Activated B cell treated with CpG ODN at 0.5 μM for 24 hours (primary cell): ENCODE data around the gene DLX4. TPM values are rescaled to one million over a fixed set of nuclear protein-coding genes. Genes with fewer than 3 reads are reported as not detected.

Experiments
- ATAC-seq: fragments of 200-7000 bp; cut with Tn5 transposase; one replicate; pipeline ENCODE4 v1.10.0; 2021; ENCODE audit warnings: low read depth, mild to moderate bottlenecking, moderate library complexity
- CTCF ChIA-PET: fragments of 350-600 bp; sonication (Branson Sonifier 250); formaldehyde crosslinking; loops from one replicate; lab custom pipeline; 2021; ENCODE audit warnings: antibody characterized with exemption; lab: Charles Lee
- POLR2A ChIA-PET: fragments of 350-600 bp; sonication (Branson Sonifier 250); formaldehyde crosslinking; loops from one replicate; lab custom pipeline; 2021; ENCODE audit warnings: antibody characterized with exemption; lab: Charles Lee
- DNase-seq: peaks from one replicate; pipeline ENCODE4 v3.0.0; 2022
- H3K27ac Mint-ChIP-seq: one replicate; pipeline ENCODE4 v1.8.0; 2020; ENCODE audit warnings: mixed read lengths
- H3K27me3 Mint-ChIP-seq: one replicate; pipeline ENCODE4 v1.8.0; 2021; ENCODE audit warnings: mixed read lengths
- H3K36me3 Mint-ChIP-seq: one replicate; pipeline ENCODE4 v1.8.0; 2021; ENCODE audit warnings: low read depth, mixed read lengths
- H3K4me1 Mint-ChIP-seq: one replicate; pipeline ENCODE4 v1.8.0; 2021; ENCODE audit warnings: mixed read lengths
- H3K4me3 Mint-ChIP-seq: one replicate; pipeline ENCODE4 v1.8.0; 2020; ENCODE audit warnings: mild to moderate bottlenecking, mixed read lengths
- H3K9me3 Mint-ChIP-seq: one replicate; pipeline ENCODE4 v1.8.0; 2020; ENCODE audit warnings: mixed read lengths
- CTCF ChIP-seq: fragments of 200-600 bp; IDR thresholded peaks from one replicate; pipeline ENCODE4 v1.8.0; 2022; ENCODE audit warnings: antibody characterized with exemption, mild to moderate bottlenecking
- intact Hi-C: fragments of 100-400 bp; cut with micrococcal nuclease; formaldehyde crosslinking; loops from one replicate; pipeline ENCODE4 v1.15.1; 2024
- total RNA-seq: library from RNA; stranded (reverse); gene quantifications from 2 replicates; pipeline ENCODE4 v1.2.3, GENCODE V29; 2022

Gene DLX4
- total RNA-seq, 1 donor from 2014 or later, result 0.42 TPM

- H3K9me3 Mint-ChIP-seq, result no peaks in the 10 kb centered on the region
- ATAC-seq, result no peak
- intact Hi-C loops, result no loop called here
- POLR2A ChIA-PET, result no interaction called here
- H3K27me3 Mint-ChIP-seq, result peaks cover 63% of the 10 kb centered on the region
- no peak overlapping the region for H3K27ac Mint-ChIP-seq
- no peak for TF ChIP-seq CTCF
- no peak overlapping the region for H3K4me3 Mint-ChIP-seq
- no peaks in the 10 kb centered on the region for H3K36me3 Mint-ChIP-seq
- CTCF ChIA-PET, result interaction anchor here (1.3 kb wide), 1 partner anchor 9 kb away, joined by 5 read pairs; no protein-coding TSS in a partner anchor
- peaks cover 13% of the 10 kb centered on the region for H3K4me1 Mint-ChIP-seq
- DNase-seq, result no peak
Observed at GRCh38 chr17:49989518-49989880, 20.5 kb downstream of the DLX4 start.

GRCh38 chr17:49990331-49990730 lies 21.3 kb downstream of the DLX4 start:
- ChIA-PET POLR2A (no interaction called here), CTCF (interaction anchor here (0.7 to 1.3 kb wide), 2 partner anchors 8 to 107 kb away, joined by 3 to 5 read pairs; no protein-coding TSS in a partner anchor)
- Mint-ChIP-seq H3K27me3 (peaks cover 65% of the 10 kb centered on the region), H3K27ac (no peak overlapping the region), H3K4me3 (no peak overlapping the region), H3K36me3 (no peaks in the 10 kb centered on the region), H3K4me1 (peaks cover 20% of the 10 kb centered on the region), H3K9me3 (no peaks in the 10 kb centered on the region)
- TF ChIP-seq CTCF, result no peak
- intact Hi-C loops, result no loop called here
- no peak for ATAC-seq
- no peak for DNase-seq

- H3K9me3 Mint-ChIP-seq, result no peaks in the 10 kb centered on the region
- intact Hi-C loops, result no loop called here
- no peak overlapping the region for H3K4me3 Mint-ChIP-seq
- no peak for TF ChIP-seq CTCF
- H3K36me3 Mint-ChIP-seq, result no peaks in the 10 kb centered on the region
- ChIA-PET POLR2A (no interaction called here), CTCF (no interaction called here)
- H3K27me3 Mint-ChIP-seq, result peaks cover 69% of the 10 kb centered on the region
- no peak for ATAC-seq
- peaks cover 23% of the 10 kb centered on the region for H3K4me1 Mint-ChIP-seq
- DNase-seq, result no peak
- no peak overlapping the region for H3K27ac Mint-ChIP-seq
Observed at GRCh38 chr17:49990921-49991320, 21.9 kb downstream of the DLX4 start.

- ChIA-PET CTCF (no interaction called here), POLR2A (no interaction called here)
- DNase-seq, result no peak
- no peak overlapping the region for H3K27ac Mint-ChIP-seq
- TF ChIP-seq CTCF, result no peak
- H3K27me3 Mint-ChIP-seq, result peaks cover 73% of the 10 kb centered on the region
- H3K9me3 Mint-ChIP-seq, result no peaks in the 10 kb centered on the region
- no peaks in the 10 kb centered on the region for H3K36me3 Mint-ChIP-seq
- ATAC-seq, result no peak
- peaks cover 27% of the 10 kb centered on the region for H3K4me1 Mint-ChIP-seq
- intact Hi-C loops, result no loop called here
- H3K4me3 Mint-ChIP-seq, result no peak overlapping the region
Observed at GRCh38 chr17:49991409-49991808, 22.4 kb downstream of the DLX4 start.

- H3K27me3 Mint-ChIP-seq, result peaks cover 72% of the 10 kb centered on the region
- POLR2A ChIA-PET, result no interaction called here
- ATAC-seq (no peak), DNase-seq (no peak)
- intact Hi-C loops, result no loop called here
- H3K4me3 Mint-ChIP-seq, result peak overlapping the region; percentile 28
- no peak for TF ChIP-seq CTCF
- CTCF ChIA-PET, result no interaction called here
- no peak overlapping the region for H3K27ac Mint-ChIP-seq
- H3K36me3 Mint-ChIP-seq, result no peaks in the 10 kb centered on the region
- H3K9me3 Mint-ChIP-seq, result no peaks in the 10 kb centered on the region
- peaks cover 31% of the 10 kb centered on the region for H3K4me1 Mint-ChIP-seq
Observed at GRCh38 chr17:49992191-49992932, 23.4 kb downstream of the DLX4 start.
